ENCODE data around the gene ZNF593.

Gene ZNF593

GRCh38 chr1:26213335-26213905 is 43.7 kb downstream of the ZNF593 start:
- no peak for FAIRE-seq

GRCh38 chr1:26215246-26215645 is 45.5 kb downstream of the ZNF593 start:
- FAIRE-seq: no peak

DNA sequence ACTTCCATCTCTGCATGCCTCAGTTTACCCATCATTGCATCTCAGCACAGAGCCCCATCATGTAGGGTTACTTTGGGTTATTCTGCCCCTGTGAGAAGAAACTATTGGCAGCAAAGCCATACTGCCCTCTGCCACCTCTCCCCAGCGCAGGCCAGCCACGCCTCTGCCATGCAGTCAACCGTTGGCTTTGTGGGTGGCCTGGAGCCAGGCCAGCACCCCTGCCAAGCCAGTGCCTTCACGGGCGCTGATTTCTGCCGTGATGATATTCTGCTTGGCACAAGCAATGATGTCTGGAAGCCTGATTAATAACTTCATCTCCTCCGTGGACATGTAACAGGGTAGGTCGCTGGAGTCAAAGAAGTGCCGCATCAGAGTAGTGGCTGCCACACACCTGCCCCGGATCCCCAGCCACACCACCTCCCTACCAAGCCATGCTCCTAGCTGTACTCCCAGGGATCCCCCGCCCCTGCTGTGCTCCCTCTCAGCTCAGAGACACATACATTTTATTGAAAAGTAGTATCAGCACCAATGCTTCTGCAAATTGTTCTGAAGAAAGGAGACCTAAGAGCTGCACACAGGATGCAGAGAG is 49.3 kb downstream of the ZNF593 start:
- no peak for FAIRE-seq
